Amygdala (tissue), 56 donors: ENCODE results near the gene PCDH9.
A peak's percentile ranks its signal among the peaks of the same experiment; 100 is the strongest.

ENCODE experiments used
- DNase-seq, 56 donors: peaks; one replicate each; lab custom pipeline; 2025; lab: John Stamatoyannopoulos, UW

The PCDH9 gene

DNA sequence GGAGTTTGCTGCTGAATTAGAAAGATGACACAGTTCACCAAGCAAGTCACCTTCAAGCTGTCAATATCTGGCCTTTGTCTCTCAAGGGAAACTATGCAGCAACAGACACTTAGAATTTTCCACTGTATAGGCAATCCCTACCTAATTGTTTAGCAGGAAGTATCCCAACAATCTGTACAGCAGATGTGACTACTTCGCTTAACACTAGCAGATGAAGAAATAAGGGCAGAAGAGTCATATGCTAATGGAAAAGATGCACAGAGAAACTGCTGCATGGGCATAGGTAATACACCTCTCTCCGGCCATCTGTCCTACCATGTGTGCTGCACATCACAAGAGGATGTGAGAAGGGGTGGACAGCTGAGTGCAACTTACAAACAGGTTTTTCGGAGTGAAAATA is 851.2 kb downstream of the PCDH9 start:
- no peak for DNase-seq

DNA sequence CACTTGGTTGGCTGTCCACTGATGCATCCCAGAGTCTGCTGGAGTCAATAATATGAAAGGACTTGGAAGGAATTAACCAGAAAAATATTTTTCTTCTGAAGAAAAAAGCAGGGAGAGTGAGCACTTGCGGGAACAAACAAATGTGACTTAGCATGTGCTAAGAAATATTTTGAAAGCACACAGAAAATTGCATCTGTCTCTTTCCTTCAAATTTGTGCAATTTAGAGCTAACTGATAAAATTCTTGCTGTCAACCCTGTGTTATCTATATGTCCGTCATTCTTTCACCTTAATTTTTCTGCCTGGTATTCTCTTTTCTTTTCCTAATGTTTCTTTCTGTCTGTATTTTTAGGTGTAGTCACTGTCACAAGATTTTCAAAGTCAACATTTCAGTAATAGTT is 852.6 kb downstream of the PCDH9 start:
- no peak for DNase-seq

DNA sequence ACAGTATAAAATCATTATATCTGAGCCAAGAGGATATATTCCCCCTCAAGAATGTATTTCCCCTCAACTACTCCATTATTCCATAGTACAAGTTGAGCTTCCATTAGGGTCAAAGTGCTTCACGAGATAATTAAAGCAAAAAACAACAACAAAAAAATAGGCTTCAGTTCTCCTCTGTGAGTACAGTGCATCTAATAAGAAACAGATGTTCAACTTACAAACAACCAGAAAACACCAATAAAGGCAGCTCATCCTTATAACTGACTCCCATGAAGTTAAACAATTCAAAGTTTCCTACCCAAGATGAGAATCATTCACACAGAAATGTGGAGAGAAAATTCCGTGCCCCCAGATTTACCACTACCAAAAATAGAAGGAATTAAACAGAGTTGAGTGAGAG is 854.4 kb downstream of the PCDH9 start:
- DNase-seq: no peak

DNA sequence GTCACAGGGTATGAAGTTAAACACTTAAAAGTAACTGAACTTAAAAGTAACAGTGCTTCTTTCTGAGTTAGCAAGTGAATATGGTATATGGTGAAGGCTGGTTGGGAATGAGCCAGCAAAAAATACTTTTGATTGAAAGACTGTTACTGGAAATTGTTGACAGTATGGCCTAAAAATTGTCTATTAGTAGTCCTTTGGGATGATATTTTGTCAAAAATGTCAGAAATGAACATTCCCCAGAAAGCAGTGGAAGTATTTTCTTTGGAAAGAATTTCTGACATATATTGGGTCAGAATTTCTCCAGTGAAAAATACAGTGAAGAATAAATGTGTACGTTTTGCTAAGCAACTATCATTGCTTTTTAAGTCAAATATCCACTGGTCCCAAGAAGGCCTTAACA is 860.5 kb downstream of the PCDH9 start:
- no peak for DNase-seq

DNA sequence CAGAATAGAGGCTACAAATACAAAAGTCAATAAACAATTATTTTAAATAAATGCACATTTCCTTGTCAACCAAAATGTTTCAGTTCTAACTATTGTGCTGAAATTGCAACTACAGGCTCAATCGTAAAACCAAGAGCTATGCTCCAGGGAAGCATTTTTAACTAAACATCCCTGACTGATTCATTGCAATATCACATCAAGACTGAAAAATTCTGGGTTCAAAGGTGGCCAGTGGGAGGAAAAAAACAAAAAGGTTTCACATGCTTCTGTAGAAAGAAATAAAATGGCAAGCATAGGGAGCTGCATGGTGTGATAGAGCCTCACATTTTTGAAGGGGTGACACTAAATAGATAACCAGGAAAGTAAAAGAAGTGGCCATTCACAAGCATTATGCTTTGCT is 862.8 kb downstream of the PCDH9 start:
- DNase-seq: no peak

DNA sequence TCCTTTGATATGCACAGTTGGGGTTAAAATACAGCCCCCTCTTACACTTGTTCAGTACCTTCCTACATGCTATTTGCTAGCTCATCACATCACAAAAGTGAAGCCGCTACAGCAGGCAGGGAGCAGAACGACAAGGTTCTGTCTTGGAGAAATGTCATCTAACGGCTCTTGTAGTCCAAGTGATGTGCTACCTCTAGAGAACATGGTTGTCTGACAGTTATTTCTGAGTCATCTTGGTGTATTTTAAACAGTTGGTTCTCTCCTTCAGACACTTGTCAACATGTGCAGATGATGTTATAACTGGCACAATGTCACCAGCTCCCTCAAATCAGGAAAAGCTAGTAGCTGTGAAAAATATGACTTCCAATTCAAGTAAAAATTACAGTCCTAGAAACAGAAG is 865.0 kb downstream of the PCDH9 start:
- no peak for DNase-seq

DNA sequence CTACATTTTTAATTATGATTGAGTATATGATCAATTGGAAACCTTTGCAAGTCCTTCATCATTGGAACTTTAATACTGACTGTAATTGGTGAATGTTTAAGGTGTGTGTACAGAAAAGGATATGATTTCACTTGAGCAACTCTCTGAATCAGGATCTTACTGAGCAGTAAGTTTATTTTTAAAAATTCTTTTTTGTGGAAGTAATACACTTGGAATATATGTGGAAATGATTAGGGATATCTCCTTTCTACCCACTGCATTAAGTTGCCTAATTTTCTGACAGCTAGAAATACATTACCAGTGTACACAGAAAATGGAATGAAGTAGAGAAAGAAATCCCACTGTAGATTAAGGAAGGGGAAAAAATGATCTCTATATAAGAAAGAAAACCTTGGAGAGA is 865.8 kb downstream of the PCDH9 start:
- DNase-seq: no peak

DNA sequence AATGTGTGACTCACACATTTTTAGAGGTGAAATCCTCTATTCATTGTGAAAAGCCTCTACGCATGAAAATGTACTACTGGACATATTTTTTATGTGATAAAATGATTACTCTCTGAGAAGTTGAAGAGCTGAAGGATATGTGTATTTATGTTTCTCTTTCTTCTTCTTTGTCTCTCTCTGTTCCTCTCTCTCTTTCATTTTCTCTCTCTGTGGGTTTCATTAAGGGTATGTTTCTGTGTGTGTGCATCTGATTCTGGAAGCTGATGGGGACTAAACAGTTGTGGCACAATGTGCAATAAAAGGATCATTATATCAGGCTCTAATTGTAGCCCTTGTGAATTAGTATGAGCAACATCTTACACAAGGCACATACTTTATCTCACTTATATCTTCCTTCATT is 867.7 kb downstream of the PCDH9 start:
- no peak for DNase-seq

DNA sequence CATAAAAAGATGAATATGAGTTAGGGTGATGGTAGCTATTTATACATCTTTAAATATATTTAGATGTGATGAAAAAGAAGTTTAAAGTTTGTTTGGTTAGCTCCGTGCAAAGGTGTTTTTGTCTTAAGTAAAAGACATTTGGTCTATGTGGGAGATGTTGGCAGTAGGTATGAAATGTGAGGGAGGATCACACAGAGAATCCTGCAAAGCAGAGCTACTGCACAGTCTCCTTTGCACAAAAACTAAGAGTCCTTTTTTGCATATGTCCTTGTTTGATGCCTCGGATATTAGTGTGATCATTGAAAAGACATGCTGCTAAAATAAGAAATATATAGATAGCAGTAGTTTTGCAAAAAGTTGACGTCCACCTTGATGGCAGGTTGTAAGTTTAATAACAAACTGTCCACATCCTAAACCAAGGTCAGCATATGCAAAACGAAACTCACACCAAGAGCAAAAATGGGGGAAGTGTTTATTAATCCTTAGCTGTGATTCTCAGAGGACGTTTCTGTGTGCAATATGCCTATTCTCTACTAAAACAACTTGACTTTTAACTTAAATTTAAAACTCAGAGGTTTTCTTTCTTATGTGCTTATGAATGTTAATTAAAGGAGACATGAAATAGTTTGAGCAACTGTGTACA is 870.1 kb downstream of the PCDH9 start:
- DNase-seq: no peak

DNA sequence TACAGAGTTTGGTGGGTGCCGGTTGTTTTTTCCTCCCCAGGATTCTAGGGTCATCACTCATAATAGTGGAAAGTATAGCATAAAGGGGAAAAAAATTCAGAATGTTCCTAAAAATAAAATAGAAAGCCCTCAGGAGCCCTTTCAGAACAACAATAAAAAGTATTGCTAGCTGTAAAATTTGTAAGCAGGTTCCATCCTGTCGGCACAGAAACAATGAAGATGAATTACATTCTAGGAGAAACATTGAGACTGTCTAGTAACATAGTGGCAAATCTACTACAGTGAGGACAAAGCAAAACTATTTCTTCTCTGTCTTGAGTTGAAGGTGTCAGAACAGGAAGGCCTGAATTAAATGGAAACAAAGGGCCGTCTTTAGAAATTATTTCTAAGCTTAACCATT is 870.7 kb downstream of the PCDH9 start:
- DNase-seq: no peak

DNA sequence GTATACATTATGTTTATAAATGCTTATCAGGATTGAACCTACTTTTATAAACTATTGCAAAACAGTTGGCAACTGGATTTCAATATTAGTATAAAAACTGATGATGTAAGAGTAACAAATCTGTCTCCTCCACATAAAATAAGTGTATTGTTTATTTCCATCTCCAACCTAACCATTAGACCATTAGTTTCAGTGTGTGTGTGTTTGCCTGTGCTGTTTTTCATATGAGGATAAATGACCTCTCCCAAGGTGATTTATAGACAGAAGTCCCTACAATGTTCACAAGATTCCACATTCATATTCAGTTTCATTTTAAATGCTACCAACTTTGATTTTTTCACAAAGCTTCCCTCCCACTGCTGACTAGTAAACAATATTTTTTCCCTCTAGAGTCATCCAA is 871.6 kb downstream of the PCDH9 start:
- no peak for DNase-seq

DNA sequence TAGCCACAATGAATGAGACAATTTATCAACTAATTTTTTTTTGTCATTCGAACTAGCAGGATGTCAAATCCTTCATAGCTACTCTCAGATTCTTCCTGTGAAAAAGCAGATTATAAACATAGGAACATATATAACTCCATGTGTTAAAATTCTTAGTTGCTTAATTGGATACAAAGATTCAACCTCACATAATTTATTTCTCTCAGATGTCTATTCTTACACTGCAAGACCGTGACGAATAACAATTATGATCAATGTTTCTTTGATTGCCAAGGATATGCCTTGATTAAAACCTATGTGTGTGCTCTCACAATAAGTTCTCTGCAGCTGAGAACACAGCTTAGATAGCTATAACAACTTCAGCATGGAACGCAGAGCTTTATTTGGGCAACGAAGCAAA is 872.7 kb downstream of the PCDH9 start:
- DNase-seq: no peak

DNA sequence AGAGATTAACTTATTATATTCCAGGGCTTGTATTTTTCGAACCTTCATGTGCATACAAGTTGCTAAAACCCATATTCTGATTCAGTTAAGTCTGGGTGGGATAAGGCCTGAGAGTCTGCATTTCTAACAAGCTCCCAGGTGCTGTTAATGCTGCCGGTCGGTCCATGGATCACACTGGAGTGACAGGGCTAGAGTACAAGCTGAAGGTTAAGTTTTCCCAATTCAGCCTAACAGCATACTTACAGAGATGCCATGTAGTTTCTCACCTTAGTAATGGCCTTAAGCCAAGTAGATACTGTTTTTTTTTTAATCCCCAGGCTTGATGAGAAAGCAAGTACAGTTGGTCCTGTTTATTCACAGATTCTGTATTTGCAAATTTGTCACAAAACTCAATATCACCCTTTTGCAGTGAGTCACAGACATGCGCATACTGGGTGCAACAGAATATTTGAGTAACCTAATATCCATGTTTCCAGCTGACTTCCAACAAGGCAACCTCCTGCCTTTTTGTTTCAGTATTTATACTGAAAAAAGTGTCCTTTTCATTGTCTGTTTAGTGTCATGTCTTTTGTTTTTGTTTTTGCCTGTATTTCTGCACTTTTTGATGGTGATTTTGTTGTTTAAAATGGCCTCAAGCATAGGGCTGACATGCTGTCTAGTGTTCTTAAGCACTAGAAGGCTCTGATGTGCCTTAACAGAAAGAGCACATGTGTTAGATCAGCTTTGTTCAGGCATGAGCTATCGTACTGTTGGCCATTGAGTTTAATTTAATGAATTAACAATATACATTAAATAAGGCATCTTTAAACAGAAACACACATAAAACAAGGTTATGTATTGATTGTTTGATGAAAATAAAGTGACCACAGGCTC is 875.0 kb downstream of the PCDH9 start:
- no peak for DNase-seq

DNA sequence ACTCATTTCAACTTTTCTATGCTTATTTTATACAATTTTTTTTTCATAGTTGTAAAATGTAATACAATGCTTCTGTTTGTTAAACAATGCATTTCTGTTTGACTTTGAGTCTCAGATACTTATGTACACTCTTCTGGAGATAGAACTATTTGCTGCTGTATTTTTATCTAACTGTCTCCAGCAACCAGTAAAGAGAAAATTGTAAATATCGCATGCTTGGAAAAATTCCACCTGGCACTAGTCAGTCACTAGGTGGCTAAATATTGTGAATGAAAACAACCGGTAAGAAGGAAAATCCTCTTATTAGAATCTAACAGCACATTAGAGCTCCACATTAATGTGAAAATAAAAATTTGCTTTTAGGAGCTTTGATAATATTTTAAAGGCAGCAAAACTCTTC is 876.5 kb downstream of the PCDH9 start:
- no peak for DNase-seq

DNA sequence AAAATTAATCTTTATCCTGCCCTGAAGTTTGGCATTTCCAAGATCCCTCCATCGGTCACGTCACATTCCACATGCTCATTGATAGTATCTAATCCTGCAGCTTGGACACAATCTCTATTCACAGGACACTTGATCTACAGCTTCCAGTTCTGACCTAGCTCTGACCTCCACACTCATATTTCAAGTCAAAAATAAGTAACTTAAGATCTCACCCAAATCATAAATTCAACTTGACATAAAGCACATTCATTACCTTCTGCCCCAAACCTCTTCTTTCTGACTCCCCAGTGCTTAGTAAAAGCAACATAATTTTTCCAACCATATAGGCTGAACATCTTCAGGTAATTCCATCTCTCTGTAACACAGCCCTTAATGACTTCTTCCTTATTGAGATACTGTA is 880.2 kb downstream of the PCDH9 start:
- no peak for DNase-seq

DNA sequence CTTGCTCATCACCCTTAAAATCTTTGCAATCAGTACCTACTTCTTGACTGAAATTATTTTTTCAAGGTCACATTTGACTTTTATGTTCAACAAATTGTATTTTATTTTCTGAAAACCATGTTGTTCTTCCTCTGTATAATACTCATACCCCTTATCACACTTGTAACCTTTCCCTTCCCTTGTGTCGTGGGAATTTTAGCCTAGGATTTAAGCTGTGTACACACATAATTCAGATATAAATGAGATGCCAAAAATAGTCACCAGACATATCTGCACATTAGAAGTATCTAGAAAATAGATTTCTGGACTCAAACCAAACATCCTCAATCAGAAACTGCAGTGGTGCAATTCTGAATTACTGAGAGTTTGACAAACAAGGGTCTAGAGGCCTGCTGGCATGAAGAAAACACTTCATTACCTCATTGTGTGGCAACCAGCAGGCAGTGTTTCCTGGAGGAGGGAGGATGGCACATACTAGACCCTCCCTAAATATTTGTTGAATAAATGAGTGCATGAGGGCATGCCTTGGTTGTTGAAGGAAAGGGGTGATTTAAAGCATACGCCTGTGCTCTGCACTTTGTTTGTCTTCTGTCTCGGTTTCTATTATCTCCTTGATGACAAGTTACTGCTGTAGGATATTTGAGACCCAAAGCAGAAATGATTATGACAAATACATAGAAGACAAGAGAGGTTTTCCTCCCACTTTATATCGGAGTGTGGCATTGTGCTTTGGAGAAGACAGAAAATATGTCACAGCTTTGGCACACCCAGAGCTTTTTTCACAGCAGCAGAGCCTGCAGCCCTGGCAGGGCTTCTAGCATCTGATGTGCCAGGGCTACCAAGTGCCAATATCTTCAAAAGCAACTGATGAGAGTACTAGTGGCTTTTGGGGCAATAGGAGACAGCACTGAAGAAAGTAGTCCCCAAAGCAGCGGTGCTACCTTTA is 881.1 kb downstream of the PCDH9 start:
- peak in 19 of 56 donors; percentile 3 to 61 (median 21) for DNase-seq

DNA sequence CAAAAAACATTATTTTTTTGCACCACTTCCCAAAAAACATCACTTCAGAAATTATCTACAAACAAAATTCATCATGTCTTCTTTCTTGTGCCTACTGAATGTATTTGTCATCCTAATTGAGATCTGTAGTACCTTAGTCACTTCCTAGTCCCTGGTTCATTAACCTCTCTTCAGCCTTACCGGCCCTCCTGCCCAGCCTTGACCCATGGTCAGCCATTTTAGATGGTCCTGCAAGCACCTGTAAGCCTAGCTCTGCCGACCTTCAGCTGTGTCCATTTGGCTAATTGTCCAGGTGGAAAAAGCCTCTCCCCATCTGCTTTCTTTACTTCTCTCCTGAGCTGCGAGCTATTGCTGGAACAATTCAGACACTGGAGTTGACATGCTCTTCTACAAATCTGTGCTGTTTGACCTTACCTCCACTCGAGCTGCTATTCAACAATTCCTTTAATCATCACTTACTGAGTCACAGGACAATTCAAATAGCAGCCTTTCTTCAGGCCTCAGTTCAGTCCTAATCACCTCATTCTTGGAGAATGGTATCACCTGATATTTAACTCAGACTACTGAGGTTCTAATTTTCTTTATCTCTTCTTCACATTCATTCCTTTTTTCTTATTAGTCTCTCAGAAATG is 882.5 kb downstream of the PCDH9 start:
- DNase-seq: no peak

DNA sequence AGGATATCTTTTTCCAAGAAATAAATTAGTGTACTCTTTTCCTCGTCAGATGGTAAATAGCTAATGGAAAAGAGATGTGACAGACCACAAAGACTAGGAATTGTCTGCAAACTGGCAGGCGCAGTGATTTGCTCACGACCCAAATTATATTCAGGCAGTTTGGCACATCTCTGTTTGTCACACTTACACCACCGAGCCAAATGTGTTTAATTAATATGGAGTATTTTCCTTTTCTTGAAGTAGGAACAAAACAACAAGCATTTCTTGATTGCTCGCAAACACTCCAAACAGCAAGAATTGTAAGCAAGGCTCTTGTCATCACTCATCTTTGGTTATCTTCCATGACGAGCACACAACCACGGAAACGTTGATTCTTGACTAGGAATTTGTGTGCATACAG is 884.2 kb downstream of the PCDH9 start:
- peak in 4 of 56 donors; percentile 6 to 34 (median 18) for DNase-seq

DNA sequence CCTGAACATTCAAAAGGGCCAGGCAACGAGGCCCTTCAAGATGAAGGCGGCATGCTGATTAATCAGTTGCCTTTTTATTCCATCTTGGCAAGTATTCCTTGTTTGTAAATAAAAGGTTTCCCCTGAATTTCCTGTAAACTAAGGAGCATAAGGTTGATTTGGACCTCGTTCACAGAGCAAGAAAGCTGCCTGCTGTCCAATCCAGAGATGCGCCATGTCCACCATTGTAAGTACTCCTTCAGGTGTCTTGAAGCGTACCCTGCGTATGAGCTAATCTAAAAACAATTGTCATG is 884.7 kb downstream of the PCDH9 start:
- no peak for DNase-seq

DNA sequence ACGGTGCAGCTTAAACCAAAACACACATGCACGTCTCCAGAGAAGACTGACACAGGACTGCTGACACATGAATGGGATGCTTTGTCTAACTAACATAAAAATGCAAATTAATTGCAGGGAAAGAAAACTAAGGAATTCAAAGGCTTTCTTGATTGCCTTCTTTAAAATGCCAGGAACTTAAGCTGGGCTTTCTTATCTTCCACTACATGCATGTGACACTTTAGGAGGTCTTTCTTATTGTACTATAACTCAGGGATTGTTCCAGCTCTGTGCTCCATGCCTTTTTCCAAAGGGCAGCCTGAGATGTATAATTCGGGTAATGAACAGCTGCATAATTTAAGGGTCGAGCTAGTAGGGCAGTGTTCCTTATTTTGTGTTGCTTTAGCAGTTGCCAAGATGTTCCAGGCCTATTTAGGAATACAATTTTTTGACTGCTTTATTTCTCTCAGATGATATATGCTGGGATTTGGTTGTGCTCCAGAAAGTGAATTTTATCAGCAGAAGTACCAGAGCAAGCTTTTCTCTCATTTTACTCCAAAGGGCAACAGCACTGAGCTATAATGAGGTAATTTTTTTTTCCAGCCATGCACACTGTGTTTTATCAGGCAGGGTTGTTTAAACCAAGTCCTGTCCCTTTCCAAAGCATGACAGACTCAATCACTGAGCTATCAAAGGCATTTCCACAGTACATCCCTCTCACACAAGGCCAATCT is 885.2 kb downstream of the PCDH9 start:
- DNase-seq: peak in 2 of 56 donors; percentile 3 to 19
